ENCODE results near the gene ZNF512. TPM values are rescaled to one million over a fixed set of nuclear protein-coding genes. Genes with fewer than 3 reads are reported as not detected.
"Not testable (repeated sequence)": the region's sequence is repeated elsewhere in the genome, so short reads cannot be mapped to it uniquely, and the experiment has no call there.

The ZNF512 gene
- polyA plus RNA-seq, 1 of the 3 experiments (the other 2 are of a cell fraction): 22.3 TPM

DNA sequence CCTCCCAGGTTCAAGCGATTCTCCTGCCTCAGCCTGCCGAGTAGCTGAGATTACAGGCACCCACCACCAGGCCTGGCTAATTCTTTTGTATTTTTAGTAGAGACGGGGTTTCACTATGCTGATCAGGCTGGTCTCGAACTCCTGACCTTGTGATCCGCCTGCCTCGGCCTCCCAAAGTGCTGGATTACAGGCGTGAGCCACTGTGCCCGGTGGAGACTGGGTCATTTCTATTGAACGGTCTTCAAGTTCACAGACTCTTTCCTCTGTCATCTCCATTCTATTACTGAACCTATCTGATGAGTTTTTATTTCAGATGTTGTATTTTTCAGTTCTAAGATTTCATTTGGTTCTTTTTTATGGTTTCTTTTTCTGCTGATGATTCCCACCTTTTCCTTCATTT, 12.6 kb downstream of the ZNF512 start:
- CTCF ChIA-PET; H3F3A ChIP-seq (replicated peaks; ENCODE audit: insufficient read depth); H3K4me1 ChIP-seq (ENCODE audit: control insufficient read depth in 1 of 2, insufficient read depth in 2 of 2, low read depth in 1 of 2, low read length in 1 of 2); H2AFZ ChIP-seq (ENCODE audit: low read depth); POLR2A ChIA-PET; H3K4me3 ChIP-seq (ENCODE audit: low read depth in 2 of 2, low read length in 1 of 2); H3K9ac ChIP-seq; H3K4me2 ChIP-seq; H3K27ac ChIP-seq (ENCODE audit: low read depth in 2 of 2, low read length in 1 of 2); DNase-seq; H3K27me3 ChIP-seq (ENCODE audit: insufficient read depth); H3K9me3 ChIP-seq; H3K9me2 ChIP-seq: not testable (repeated sequence)
- Histone ChIP-seq H3K79me2 (ENCODE audit: insufficient read depth) (peaks cover 98% of the 10 kb centered on the region), H4K20me1 (ENCODE audit: insufficient read depth) (peaks cover 35% of the 10 kb centered on the region), H3K36me3 (replicated peaks in 1 of 2; ENCODE audit: control insufficient read depth in 1 of 2, insufficient read depth in 2 of 2, low read length in 1 of 2) (peaks cover 15 to 35% of the 10 kb centered on the region in 2 experiments)
- 95% methylated on average over 9 of the region's 9 CpGs for WGBS (ENCODE audit: low lambda C conversion rate)

GRCh38 chr2:27596627-27597026, 13.8 kb downstream of the ZNF512 start:
- H3K27me3 ChIP-seq (ENCODE audit: insufficient read depth): no peaks in the 10 kb centered on the region
- H3F3A ChIP-seq (replicated peaks; ENCODE audit: insufficient read depth): peaks cover 11% of the 10 kb centered on the region
- no peak overlapping the region for H3K4me2 ChIP-seq
- peaks cover 25 to 34% of the 10 kb centered on the region in 2 experiments for H3K36me3 ChIP-seq (replicated peaks in 1 of 2; ENCODE audit: control insufficient read depth in 1 of 2, insufficient read depth in 2 of 2, low read length in 1 of 2)
- CTCF ChIA-PET: interaction anchor here (0.8 to 1.4 kb wide), 3 partner anchors 25 to 273 kb away, joined by 3 to 5 read pairs (median 3); no protein-coding TSS in a partner anchor
- no peaks in the 10 kb centered on the region for H3K9me3 ChIP-seq
- H3K4me3 ChIP-seq (ENCODE audit: low read depth in 2 of 2, low read length in 1 of 2): no peak overlapping the region
- H3K4me1 ChIP-seq (ENCODE audit: control insufficient read depth in 1 of 2, insufficient read depth in 2 of 2, low read depth in 1 of 2, low read length in 1 of 2): peaks cover 0 to 6% of the 10 kb centered on the region in 2 experiments; a peak in 1 of 4 replicates
- 92% methylated on average over 1 of the region's 1 CpG for WGBS (ENCODE audit: low lambda C conversion rate)
- H3K9me2 ChIP-seq: no peaks in the 10 kb centered on the region
- POLR2A ChIA-PET: no interaction called here
- H3K79me2 ChIP-seq (ENCODE audit: insufficient read depth): peaks cover 98% of the 10 kb centered on the region
- H4K20me1 ChIP-seq (ENCODE audit: insufficient read depth): peaks cover 37% of the 10 kb centered on the region
- DNase-seq: no peak
- TF ChIP-seq CTCF (IDR thresholded peaks at IDR 0.05): no peak
- no peak for TF ChIP-seq TCF12 (IDR thresholded peaks at IDR 0.05)
- TF ChIP-seq GABPA (IDR thresholded peaks at IDR 0.05; ENCODE audit: low read depth): no peak
- H3K27ac ChIP-seq (ENCODE audit: low read depth in 2 of 2, low read length in 1 of 2): no peak overlapping the region
- no peak overlapping the region for H3K9ac ChIP-seq
- no peak overlapping the region for H2AFZ ChIP-seq (ENCODE audit: low read depth)

DNA sequence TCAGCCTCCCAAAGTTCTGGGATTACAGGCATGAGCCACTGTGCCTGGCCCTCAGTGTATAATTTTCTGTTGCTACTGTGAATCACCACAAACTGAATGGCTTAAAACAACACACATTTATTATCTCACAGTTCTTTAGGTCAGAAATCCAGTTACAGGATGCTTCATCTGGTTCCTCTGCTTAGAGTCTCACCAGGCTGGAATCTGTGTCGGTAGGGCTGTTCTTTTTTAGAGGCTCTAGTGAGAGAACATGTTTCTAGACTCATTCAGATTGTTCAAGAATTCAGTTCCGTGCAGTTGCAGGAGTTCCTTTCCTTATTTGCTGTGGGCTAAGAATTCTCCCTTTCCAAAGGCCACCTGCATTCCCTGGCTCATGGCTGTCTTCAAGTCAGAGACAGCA, 23.8 kb downstream of the ZNF512 start:
- POLR2A ChIA-PET: no interaction called here
- CTCF ChIA-PET: no interaction called here
- no peak overlapping the region for H3K9ac ChIP-seq
- H3K9me2 ChIP-seq: no peaks in the 10 kb centered on the region
- H3K36me3 ChIP-seq (replicated peaks in 1 of 2; ENCODE audit: control insufficient read depth in 1 of 2, insufficient read depth in 2 of 2, low read length in 1 of 2): peaks cover 45 to 74% of the 10 kb centered on the region in 2 experiments
- peaks cover 51% of the 10 kb centered on the region; the same call in 1 of the 2 replicates for H3K79me2 ChIP-seq (ENCODE audit: insufficient read depth)
- H4K20me1 ChIP-seq (ENCODE audit: insufficient read depth): no peaks in the 10 kb centered on the region
- DNase-seq: no peak
- no peak overlapping the region for H3K4me3 ChIP-seq (ENCODE audit: low read depth in 2 of 2, low read length in 1 of 2)
- no peaks in the 10 kb centered on the region for H3K4me1 ChIP-seq (ENCODE audit: control insufficient read depth in 1 of 2, insufficient read depth in 2 of 2, low read depth in 1 of 2, low read length in 1 of 2)
- no peak overlapping the region for H2AFZ ChIP-seq (ENCODE audit: low read depth)
- no peaks in the 10 kb centered on the region for H3K27me3 ChIP-seq (ENCODE audit: insufficient read depth)
- 97% methylated on average over 2 of the region's 2 CpGs for WGBS (ENCODE audit: low lambda C conversion rate)
- H3K4me2 ChIP-seq: no peak overlapping the region
- H3K9me3 ChIP-seq: no peaks in the 10 kb centered on the region
- H3F3A ChIP-seq (replicated peaks; ENCODE audit: insufficient read depth): peaks cover 10% of the 10 kb centered on the region
- H3K27ac ChIP-seq (ENCODE audit: low read depth in 2 of 2, low read length in 1 of 2): peak overlapping the region in 1 of 2 experiments; percentile 38; a peak in 1 of 4 replicates
- TF ChIP-seq, protein P1, sequence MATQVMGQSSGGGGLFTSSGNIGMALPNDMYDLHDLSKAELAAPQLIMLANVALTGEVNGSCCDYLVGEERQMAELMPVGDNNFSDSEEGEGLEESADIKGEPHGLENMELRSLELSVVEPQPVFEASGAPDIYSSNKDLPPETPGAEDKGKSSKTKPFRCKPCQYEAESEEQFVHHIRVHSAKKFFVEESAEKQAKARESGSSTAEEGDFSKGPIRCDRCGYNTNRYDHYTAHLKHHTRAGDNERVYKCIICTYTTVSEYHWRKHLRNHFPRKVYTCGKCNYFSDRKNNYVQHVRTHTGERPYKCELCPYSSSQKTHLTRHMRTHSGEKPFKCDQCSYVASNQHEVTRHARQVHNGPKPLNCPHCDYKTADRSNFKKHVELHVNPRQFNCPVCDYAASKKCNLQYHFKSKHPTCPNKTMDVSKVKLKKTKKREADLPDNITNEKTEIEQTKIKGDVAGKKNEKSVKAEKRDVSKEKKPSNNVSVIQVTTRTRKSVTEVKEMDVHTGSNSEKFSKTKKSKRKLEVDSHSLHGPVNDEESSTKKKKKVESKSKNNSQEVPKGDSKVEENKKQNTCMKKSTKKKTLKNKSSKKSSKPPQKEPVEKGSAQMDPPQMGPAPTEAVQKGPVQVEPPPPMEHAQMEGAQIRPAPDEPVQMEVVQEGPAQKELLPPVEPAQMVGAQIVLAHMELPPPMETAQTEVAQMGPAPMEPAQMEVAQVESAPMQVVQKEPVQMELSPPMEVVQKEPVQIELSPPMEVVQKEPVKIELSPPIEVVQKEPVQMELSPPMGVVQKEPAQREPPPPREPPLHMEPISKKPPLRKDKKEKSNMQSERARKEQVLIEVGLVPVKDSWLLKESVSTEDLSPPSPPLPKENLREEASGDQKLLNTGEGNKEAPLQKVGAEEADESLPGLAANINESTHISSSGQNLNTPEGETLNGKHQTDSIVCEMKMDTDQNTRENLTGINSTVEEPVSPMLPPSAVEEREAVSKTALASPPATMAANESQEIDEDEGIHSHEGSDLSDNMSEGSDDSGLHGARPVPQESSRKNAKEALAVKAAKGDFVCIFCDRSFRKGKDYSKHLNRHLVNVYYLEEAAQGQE (IDR thresholded peaks at IDR 0.05; ENCODE audit: low read depth, low read length): no peak
- TF ChIP-seq, protein P2, sequence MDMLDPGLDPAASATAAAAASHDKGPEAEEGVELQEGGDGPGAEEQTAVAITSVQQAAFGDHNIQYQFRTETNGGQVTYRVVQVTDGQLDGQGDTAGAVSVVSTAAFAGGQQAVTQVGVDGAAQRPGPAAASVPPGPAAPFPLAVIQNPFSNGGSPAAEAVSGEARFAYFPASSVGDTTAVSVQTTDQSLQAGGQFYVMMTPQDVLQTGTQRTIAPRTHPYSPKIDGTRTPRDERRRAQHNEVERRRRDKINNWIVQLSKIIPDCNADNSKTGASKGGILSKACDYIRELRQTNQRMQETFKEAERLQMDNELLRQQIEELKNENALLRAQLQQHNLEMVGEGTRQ (IDR thresholded peaks at IDR 0.05; ENCODE audit: borderline replicate concordance, low read depth, low read length): no peak
- TF ChIP-seq MEF2A (IDR thresholded peaks at IDR 0.05; ENCODE audit: borderline replicate concordance, low read depth) (no peak), SIN3A (IDR thresholded peaks at IDR 0.05; ENCODE audit: borderline replicate concordance, low read depth, low read length) (no peak), EP300 (IDR thresholded peaks at IDR 0.05; ENCODE audit: borderline replicate concordance in 1 of 2, low read depth in 1 of 2, low read length in 1 of 2) (no peak), ZBTB33 (IDR thresholded peaks at IDR 0.05; ENCODE audit: borderline replicate concordance, low read depth) (no peak), TAF1 (IDR thresholded peaks at IDR 0.05; ENCODE audit: borderline replicate concordance, low read depth, low read length) (no peak), CHD2 (IDR thresholded peaks at IDR 0.05; ENCODE audit: low read length, partially characterized antibody) (no peak)
- TF ChIP-seq, protein P3, sequence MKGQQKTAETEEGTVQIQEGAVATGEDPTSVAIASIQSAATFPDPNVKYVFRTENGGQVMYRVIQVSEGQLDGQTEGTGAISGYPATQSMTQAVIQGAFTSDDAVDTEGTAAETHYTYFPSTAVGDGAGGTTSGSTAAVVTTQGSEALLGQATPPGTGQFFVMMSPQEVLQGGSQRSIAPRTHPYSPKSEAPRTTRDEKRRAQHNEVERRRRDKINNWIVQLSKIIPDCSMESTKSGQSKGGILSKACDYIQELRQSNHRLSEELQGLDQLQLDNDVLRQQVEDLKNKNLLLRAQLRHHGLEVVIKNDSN (IDR thresholded peaks at IDR 0.05; ENCODE audit: borderline replicate concordance, low read depth): no peak
